HG03439 (cell line): ENCODE results near the gene ARHGEF40.

Source experiments
- ATAC-seq: cut with Tn5 transposase; IDR thresholded peaks from one replicate; pipeline ENCODE4 v1.9.1; 2021; ENCODE audit warnings: mild to moderate bottlenecking, moderate library complexity; ENCODE audit not compliant: unreplicated experiment

ARHGEF40 gene

GRCh38 chr14:21070083-21070609 is at the start of gene ARHGEF40:
ARHGEF40 (plus strand) TSS chr14:21070304; CDS start chr14:21070397, 93 bp downstream.
- peak; percentile 25 for ATAC-seq

DNA sequence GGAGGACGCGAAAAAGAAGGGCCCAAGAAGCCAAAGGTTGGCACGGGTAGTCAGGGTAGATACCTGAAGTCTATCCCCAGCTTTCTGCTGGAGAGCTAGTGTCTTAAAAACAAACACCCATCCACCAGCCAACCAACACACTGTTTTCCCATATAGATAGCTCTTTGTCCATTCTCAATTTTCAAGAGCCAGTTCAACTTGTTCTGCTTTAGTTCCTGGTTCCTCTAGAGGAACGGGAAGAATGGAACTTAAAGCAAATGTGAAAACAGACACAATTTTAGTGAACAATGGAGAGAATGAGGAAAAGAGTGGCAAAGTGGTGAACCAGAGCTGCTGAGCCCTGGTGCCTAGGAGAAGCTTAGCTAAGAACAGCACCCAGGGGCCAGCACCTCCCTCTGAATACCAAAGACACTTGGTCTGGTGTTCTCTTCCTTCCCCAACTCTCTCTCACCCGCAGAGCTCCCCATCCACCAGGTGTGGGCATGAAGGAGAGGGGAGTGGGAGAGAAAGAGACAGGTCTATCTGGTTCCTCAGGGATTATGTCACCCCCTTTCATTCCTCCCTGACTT is 49.0 kb upstream of the ARHGEF40 start:
- ATAC-seq = no peak

DNA sequence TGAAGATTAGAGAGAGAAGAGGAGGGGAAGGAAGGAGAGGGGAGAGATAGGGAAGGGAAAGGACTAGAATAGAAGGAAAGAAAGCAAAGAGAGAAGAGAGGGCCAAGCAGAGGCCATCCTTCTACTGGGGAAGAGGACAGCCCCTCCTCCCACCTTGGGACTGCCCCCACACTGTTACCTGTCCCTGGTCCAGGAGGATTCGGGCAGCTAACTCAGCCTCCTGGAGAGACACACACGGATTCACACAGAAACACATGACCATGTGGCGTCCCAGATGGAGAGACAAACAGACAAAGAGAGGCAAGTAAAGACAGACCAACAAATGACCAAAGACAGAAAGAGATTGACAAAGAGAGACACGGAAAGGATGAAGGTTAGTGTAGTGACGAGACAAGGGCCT is 47.4 kb upstream of the ARHGEF40 start:
- ATAC-seq = no peak

DNA sequence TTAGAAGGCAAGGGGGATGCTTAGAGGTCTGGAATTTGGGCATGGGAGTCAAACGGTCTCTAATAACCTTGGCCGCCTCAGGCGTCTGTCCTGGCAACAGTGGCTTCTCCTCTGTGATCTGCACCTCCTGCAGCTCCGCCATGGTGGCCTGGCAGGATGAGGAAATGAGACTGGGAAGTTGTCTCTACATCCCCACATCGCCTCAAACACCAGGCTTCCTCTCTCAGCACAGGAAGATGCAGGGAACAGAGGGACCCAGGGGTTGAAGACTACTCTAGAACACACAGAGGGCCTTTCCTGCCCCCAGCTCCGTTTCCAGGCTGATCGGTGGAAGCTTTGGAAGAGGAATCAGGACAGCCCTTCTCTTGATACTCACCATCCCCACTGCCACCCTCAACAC is 46.9 kb upstream of the ARHGEF40 start:
- ATAC-seq = no peak

- no peak for ATAC-seq
Observed at GRCh38 chr14:21023817-21024584, 46.1 kb upstream of the ARHGEF40 start.

DNA sequence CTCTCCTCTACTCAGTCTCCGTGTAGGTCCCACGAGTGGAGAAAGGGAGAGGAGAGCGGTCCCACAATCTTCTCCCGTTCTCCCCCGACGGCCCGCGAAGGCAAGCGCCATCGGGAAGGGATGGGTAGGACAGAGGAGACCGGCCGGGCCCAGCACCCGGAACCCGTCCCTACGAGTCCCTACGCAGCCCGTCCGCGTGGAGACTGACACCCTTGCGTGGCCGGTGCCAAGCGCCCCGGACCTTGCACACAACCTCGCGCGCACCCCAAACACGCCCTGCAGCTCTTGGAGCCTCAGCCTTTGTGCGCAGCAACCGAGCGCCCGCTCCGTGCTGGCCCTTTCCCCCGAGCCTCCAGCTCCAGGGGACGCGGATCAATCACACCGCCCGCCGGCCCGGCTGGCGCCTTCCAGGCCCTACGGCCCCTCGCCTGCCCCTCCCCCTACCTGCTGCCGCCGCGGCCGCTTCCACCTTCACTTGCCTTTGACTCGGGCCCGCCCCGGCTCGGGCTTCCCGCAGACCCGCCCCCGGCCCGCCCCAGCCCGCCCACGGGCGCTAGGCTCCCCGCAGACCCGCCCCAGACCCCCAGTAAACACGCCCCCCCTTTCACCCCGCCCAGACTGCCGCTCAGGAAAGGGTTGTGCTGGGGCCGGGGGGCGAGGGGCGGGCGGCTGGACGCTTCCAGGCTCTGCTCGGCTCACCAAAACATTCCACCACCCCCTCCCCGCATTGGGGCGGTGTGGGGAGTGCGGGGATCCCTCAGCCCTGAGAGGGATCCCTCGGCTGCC is 45.3 kb upstream of the ARHGEF40 start, which contains the start of gene NDRG2:
Gene NDRG2 (minus strand): TSS at position 477 of the 786 bp plus-strand sequence. CDS start 1,746 bp downstream, outside the sequence.
- no peak for ATAC-seq

DNA sequence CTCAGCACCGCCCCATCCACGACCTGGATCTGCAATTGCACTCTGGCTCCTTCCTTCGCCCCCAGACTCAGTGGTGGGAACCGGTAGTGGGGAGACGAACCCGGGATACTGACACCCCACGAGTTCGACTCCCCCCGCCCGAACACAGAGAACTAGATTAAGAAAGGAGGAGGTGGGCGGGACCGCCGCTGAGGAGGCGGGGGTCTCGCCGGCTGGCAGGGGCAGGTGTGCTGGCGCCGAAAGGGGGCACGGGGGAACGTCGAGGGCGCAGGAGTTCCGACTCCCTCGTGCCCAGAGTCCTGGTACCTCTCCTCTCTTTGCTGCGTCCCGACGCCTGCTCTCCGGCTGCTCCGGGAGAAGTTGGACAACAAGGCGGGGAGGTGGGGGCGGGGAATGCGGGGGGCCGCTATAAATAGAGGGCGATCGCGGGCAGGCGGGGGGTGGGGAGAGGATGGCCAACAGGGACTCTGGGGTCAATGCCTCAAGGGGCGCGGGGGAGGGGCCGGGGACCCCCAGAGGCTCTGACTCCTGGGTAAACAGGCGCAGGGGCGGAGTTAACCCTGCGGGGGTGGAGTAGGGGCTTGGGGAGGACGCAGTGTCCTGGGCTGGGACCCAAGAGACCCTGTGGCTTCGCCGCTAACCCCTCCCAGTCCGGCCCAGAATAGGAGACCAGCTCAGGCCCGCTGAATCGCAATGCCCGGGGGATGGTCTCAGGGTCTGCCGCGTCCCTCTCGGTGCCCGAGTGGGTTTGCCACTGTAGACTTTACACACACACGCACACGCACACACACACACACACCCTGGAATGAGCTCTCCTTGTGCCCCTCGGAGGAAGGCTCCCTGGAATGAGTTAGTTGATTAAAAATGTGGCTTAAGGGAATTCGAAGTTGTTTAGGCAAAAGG is 44.5 kb upstream of the ARHGEF40 start:
- no peak for ATAC-seq

DNA sequence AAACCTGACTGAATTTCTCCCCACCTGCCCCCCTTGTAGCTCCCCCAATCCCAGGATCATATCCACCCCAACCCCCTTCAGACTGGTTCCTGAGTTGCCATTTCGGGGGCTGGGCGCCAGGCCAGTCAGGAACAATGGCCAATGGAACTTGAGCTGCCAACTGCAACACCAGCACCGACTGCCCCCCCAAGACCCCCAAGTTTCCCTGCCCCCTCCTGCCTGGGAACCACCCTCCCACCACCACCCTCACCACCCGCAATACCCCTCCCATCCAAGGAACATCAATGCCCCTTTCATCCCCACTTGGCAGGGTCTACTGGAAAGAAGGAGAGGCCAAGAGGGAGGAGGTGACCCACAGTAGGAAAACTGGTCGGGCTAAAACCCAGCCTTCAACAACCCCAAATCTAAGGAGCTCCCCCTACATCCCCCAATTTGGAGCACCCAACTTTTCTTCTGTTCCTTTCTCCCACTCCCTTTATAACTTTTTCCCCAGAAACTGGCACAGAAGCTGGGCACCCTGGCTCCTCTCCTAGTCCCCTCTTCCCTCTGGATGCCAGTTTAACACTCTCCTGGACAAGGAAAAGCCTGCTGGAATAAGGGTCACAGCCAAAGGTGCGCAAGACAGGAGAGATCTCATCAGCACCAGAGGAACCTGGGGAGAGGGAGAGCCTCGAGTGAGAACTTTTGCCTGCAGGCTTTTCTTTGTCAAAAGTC is 43.7 kb upstream of the ARHGEF40 start:
- no peak for ATAC-seq

GRCh38 chr14:21026988-21027315 is 43.2 kb upstream of the ARHGEF40 start:
- no peak for ATAC-seq

GRCh38 chr14:21029917-21030316 is 40.2 kb upstream of the ARHGEF40 start, which contains the start of gene TPPP2:
TPPP2 (plus strand) TSS chr14:21030217; CDS start chr14:21030582, 365 bp downstream.
- no peak for ATAC-seq

DNA sequence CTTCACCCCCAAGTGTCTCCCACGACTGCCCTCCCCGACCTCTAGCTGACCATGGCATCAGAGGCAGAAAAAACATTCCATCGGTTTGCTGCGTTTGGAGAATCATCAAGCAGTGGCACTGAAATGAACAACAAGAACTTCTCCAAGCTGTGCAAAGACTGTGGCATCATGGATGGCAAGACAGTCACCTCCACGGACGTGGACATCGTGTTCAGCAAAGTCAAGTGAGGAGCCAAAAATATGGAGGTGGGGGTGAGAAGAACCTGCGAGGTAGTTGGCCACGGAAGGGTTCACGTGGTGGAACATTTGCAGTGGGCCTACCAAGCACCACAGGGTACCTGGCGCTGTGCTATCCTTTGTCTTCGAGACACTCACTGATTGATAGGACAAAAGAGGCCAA is 39.6 kb upstream of the ARHGEF40 start:
- no peak for ATAC-seq

- no peak for ATAC-seq
Observed at GRCh38 chr14:21032326-21033132, 37.6 kb upstream of the ARHGEF40 start.

- ATAC-seq = no peak
Observed at GRCh38 chr14:21033133-21033698, 36.9 kb upstream of the ARHGEF40 start.

DNA sequence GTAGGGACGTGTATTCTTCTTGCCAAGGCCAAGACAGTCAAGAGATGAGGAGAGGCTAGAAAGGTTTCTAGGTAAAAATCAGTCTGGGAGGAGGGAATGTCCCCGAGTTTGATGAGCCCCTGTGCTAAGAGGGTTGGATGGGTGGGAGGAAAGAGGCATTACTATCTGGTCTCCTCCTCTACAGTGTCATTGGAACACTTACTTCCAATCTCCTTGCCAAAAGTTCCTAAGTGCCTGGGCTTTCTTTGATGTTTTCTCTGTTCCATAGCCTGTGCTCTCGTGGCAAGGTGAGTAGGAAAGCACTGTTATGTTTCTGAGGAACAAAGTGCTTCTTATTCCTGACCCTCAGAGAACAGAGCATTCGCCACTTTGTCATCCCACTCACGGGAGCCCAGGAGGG is 35.4 kb upstream of the ARHGEF40 start, which contains the start of gene RNASE13:
Gene RNASE13 (minus strand): TSS at position 101 of the 400 bp plus-strand sequence. CDS start 519 bp downstream, outside the sequence.
- ATAC-seq = no peak

DNA sequence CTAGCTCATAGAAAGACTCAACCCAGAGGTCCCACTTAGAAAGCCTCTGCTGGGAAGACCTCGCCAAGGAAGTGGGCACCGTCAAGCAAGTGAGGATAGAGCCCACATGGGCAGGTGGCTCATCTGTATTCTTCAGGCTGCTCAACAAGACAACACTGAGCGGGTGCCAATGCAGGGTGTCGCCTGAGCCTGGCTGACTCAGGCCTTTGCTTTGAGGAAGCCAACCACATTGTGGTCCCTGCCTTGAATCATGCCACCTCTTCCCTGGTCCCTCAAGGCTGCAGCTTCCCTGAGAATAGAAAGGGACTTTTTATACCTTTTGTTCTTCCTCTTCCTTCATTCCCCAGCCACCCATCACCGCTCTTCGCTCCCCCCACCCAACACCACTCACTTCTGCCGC is 33.4 kb upstream of the ARHGEF40 start:
- no peak for ATAC-seq

- no peak for ATAC-seq
Observed at GRCh38 chr14:21037156-21037555, 32.9 kb upstream of the ARHGEF40 start.

- no peak for ATAC-seq
Observed at GRCh38 chr14:21038441-21039422, 31.4 kb upstream of the ARHGEF40 start.
